Activated CD4-positive, alpha-beta T cell treated with anti-CD3 and anti-CD28 coated beads, Interleukin-10, Interleukin-2, amounts not matched to agents 100 ng/mL and 50 ng/mL, durations not matched to agents 16 hours and 8 hours (primary cell): ENCODE data around the gene TMX2.
"Not testable (repeated sequence)": the region's sequence is repeated elsewhere in the genome, so short reads cannot be mapped to it uniquely, and the experiment has no call there.

Experiments
- DNase-seq: peaks from one replicate; pipeline ENCODE4 v3.0.0-alpha.2; 2020

TMX2 gene

DNA sequence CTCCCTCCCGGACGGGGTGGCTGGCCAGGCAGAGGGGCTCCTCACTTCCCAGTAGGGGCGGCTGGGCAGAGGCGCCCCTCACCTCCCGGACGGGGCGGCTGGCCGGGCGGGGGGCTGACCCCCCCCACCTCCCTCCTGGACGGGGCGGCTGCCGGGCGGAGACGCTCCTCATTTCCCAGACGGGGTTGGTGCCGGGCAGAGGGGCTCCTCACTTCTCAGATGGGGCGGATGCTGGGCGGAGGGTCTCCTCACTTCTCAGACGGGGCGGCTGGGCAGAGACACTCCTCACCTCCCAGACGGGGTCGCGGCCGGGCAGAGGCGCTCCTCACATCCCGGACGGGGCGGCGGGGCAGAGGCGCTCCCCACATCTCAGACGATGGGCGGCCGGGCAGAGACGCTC, 4.3 kb downstream of the TMX2 start:
- not testable (repeated sequence) for DNase-seq

DNA sequence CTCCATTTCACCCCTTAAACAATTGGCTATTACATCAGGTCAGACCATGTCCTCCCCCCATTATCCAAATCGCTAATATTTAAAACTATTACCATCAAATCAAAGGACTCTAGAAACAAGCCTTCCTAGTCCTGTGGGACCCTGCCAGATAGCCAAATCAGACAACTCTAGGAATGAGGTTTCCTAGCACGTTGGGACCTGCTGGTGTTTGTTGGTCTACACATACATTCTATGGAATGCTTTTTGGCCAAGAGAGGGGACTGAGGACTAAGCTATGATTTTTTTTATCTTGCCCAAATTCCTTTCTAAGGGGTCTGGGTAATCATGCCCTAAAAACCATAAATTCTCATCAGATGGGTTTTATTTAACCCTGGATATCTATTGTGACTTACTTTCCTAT, 14.8 kb downstream of the TMX2 start:
- DNase-seq = no peak

DNA sequence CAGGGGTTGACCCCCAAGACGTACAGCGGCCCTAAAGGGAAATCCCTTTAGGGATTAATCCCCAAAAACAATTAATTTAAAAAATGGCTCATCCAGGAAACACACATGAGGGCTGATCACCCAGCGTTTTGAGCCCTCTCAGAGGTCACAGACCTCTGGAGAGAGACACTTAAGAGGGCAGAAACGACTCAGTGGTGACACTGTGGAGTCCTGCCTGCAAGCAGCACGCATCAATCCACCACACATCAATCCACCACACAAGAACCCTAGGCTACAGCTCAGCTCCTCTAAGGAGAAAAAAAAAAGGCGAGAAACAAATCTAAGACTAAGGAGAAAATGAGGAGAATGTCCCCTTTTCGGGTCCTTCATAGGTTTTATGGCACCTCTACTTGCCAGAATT, 16.4 kb downstream of the TMX2 start:
- no peak for DNase-seq

DNA sequence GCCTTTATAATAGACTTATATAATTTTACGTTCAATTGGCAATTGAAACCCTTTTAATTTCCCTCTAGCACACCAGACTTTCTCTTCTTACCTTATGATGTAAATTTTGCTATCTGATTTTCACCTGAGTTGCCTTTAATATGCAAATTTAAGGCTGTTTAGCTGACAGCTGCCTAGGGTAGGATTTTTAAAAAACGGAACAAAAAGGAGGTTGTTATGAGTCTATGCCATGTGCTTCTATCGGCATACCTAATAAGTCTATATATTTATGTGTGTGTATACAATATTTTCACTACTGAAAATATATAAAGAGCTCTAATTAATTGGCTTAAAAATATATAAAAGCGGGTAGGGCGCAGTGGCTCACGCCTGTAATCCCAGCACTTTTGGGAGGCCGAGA, 17.1 kb downstream of the TMX2 start:
- DNase-seq = no peak

DNA sequence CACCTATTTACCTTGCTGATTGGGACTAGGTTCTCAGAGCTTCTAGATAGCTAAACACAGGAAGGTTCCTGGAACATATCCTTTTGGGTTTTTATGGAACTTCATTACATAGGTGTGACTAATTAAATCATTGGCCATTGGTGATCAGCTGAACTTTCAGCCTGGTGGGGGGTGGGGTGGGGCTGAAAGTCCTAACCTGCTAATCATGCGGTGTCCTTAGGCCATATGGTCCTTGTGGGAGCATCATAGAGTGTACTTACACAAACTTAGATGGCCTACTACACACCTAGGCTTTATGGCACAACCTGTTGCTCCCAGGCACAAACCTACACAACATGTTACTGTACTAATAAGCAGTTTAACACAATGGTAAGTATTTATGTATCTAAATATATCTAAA, 20.3 kb downstream of the TMX2 start:
- no peak for DNase-seq

DNA sequence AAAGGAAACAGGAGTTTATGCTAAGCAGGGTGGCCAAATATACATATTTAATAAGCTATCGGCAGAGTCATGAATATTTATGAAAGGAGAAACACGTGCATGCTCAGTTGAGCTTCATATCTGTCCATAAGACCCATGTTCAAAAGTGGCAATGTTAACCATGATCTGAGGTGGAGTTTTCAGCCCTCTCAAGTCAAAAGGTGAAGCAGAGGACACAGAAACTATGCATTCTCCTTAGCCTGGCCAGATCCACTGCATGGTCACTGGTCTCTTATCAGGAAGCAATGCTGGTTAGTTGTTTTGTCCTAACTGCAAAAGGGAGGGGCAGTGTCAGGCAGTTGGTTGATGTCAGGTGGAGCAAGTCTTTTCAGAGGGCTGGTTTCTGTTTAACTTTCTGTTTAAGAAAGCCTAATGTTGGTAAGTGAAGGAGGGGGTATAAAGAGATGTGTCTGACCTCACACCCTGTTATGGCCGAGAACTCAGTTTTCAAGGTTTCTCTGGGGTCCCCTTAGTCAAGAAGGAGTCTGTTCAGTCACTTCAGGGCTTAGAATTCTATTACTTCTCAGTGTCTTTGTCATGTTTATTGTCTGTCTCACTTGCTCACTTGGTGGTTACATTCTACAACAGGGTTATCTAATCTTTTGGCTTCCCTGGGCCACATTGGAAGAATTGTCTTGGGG, 23.4 kb downstream of the TMX2 start:
- no peak for DNase-seq

DNA sequence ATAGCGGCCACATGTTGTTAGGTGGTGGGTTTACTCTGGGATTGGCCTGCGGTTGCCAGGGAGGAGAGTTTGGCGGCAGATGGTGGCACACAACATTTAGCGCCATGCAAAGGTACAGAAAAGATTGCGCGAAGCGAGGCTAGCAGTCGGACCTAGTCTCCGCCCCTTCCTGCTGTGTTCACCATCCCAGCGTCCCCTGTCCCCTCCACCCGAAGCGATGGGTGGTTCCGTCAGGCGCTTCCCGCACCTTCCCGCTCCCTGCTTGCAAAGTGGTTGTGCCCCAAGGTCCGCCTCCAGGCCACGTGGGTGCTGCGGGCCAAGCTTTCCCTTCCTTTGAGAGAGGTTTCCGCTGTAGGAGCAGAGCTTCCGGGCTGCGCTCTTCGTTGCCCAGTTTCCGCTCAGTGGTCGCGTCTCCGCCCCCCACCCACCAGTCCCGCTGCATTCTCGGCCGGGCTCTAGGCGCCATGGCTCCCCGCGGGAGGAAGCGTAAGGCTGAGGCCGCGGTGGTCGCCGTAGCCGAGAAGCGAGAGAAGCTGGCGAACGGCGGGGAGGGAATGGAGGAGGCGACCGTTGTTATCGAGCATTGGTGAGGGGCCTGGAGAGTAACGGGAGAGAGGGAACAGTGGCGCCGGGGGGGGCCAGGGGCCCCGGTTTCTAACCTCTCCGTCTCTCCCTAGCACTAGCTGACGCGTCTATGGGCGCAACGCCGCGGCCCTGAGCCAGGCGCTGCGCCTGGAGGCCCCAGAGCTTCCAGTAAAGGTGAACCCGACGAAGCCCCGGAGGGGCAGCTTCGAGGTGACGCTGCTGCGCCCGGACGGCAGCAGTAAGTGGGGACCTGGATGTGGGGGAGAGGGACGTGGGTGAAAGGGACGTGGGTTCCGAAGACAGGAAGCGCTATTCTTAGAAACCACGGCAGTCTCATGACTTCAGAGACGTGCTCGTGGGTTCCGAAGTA, 29.0 kb downstream of the TMX2 start, which contains the start of gene SELENOH:
Gene SELENOH (plus strand): TSS at position 360 of the 955 bp plus-strand sequence. CDS start 105 bp downstream, at position 465.
- DNase-seq = peak; percentile 98

DNA sequence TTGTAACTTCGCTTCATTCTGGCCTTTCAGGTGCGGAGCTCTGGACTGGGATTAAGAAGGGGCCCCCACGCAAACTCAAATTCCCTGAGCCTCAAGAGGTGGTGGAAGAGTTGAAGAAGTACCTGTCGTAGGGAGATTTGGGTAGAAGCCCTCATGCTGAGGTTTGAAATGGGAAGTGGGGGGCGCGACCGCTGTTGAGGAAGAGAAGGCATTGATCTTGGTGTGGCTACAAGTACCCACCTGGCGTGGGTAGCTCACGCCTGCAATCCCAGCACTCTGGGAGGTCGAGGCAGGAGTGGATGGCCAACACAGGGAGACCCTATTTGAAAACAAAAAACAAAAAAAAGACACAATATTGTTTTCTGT, 29.7 kb downstream of the TMX2 start:
- DNase-seq = no peak

DNA sequence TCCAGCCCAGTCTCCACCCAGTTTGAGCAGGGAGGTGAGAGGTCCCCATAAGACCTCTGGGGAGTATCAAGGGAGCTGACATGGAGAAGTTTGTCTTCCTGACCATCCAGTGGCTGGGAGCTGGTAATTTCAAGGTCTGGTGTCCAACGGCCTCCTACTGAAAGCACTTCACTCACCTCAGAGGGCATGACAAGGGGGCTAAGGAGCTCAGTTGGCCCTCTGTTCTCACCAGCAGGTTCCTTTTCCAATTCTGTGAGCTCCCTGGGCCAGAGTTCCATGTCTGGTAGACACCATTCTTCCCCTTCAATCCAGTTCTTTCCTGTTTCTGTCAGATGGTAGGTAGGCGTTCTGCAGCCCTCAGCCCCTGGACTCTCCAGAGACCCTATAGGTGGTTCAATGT, 32.0 kb downstream of the TMX2 start:
- no peak for DNase-seq

DNA sequence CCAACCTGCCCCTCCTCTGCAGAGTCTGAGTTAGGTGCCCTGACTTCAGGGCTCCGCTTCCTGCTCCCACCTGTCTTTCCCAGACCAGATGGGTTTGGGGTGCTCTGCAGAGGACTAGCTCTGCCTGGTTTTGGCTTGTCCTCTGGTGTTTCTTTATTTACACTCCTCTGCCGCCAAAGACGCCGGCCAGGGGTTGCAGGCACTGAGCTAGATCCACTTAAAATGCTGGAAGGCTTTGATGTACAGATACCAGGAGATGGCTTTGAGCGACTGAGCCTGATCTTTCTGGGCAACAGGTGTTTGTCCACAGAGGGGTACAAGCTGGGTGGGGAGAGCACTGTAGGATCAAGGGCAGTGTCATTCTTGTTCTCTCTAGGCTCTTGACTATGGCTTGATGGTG, 32.8 kb downstream of the TMX2 start:
- no peak for DNase-seq

DNA sequence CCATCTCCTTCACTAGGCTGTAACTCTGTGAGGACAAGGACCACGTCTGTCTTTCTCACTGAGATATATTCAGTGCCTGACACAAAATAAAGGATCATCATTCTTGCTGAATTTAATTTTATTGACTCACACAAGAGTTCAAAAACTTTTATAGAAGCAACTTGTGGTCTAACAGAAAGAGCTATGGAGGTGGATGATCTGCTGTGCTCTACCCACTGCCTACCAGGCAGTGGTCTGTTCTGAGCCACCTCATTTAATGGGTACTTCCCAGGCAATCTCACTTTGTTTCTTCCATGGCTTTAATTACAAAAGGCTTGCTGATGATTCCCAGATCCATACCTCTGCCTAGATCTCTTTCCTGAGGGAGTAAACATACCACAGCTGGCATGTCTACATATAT, 34.5 kb downstream of the TMX2 start:
- no peak for DNase-seq

DNA sequence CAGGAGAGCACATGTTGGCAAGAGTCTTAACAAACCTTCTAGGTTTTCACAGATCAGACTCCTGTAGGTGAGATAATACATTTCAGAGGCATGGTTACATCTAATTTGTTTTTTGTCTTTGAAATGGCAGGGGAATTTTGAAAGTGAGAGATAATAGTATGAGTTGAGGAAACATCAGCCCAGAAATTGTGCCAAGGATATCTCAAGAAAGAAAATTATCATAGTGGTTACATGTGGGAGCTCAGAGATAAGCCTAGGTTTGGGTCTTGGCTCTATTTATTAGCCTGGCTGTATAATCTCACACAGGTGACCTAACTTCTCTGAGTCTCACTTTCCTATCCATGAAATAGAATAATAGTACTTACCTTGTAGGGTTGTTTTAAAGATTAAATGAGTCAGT, 38.8 kb downstream of the TMX2 start:
- no peak for DNase-seq

DNA sequence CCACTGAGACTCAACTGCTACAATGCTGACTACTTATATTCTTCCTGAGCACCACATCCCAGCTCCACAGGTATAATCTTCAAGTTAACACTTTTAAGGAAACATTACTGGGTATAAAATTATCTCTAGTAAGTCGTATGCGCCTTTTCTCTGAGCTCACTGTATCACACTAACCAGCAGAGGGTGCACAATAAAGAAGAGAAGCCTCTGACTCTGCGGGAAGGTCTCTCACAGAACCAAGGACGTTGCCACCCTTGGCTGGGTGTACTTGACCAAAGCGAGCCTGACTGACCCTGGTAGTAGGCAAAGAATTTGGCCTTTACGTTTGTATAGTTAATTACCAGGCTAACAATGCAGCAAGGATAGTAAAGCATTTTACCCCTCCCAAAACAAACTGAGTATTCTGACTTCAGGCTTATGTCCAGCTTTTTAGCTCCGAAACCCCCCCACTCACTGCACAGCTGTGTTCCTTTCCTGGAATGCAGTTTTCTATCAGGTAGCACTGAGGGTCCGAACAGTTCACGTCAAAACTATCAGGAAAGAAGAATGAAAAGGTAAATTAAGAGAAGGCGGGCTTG, 39.4 kb downstream of the TMX2 start, which contains the start of gene BTBD18:
Gene BTBD18 (minus strand): TSS at position 144 of the 578 bp plus-strand sequence. CDS start 631 bp downstream, outside the sequence.
- peak; percentile 27 for DNase-seq

DNA sequence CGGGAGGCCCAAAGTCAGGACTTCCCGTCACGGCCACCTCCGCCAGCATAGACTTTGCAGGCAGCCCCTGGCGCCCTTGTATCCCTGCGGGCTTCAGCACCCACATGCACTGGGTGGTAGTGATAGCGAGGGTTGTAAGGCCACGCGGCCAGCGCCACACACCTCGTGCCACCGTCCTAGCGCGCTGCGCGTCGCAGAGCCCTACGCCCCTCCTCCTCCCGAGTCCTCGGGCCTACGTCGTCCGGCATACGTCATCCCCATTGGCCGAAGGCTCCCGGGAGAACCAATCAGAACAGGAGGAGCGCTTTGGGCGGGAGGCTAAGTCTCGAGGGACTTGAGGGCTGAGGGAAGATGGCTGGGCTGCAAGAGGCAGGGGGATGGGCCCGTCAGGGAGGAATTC, 40.6 kb downstream of the TMX2 start:
- no peak for DNase-seq

DNA sequence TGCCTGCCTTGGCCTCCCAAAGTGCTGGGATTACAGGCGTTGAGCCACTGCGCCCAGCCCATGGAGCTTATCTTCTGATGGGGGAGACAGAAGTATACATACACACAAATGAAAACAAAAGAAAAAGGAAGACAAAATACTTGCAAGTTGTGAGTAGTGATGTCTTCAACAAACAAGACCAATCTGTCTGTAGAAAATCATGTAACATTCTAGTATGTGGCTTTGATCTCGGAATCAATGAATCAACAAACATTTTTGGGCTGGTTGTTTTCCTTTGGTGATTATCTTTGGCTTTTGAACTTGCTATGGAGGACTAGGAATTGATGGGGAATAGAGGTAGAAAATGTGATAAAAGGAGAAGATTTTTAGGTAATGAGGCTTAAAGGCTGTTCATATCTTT, 45.8 kb downstream of the TMX2 start:
- DNase-seq = no peak

DNA sequence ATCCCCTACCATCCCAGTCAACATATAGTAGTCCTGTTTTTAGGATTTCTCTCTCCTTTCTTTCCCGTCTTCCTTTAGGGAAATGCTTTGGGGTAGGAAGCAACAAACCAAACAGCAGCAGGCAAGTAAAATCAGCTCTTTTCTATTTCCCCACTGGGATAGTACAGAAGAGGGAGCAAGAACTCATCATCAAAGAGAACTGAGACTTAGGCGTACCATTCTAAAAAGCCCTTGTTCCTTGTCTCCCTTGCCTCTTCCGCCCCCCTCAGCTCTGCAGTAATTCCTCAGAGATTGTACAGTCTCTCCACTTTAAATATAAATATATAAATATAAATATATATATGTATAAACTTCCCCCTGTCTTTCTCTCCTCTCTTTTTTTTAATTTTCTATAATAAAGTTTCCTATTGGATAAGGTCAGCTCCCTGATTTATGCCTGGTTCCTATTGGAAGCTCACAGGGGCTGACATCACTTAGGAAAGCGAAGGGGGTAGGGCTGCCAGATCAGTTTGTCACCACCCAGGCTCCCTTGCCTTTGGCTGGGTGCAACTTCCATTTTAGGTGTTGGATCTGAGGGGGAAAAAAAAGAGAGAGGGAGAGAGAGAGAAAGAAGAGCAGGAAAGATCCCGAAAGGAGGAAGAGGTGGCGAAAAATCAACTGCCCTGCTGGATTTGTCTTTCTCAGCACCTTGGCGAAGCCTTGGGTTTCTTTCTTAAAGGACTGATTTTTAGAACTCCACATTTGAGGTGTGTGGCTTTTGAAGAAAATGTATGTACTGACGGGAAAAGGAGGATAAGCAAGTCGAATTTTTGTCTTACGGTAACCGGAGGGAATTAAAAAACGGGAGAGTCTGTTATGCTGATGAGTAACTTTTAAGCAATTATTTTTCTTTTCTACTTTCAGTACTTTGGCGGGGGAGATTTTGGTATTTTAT, 49.2 kb downstream of the TMX2 start, which contains the start of gene CTNND1:
Gene CTNND1 (plus strand): TSS at position 502 of the 934 bp plus-strand sequence. CDS start 29,677 bp downstream, outside the sequence.
- no peak for DNase-seq

DNA sequence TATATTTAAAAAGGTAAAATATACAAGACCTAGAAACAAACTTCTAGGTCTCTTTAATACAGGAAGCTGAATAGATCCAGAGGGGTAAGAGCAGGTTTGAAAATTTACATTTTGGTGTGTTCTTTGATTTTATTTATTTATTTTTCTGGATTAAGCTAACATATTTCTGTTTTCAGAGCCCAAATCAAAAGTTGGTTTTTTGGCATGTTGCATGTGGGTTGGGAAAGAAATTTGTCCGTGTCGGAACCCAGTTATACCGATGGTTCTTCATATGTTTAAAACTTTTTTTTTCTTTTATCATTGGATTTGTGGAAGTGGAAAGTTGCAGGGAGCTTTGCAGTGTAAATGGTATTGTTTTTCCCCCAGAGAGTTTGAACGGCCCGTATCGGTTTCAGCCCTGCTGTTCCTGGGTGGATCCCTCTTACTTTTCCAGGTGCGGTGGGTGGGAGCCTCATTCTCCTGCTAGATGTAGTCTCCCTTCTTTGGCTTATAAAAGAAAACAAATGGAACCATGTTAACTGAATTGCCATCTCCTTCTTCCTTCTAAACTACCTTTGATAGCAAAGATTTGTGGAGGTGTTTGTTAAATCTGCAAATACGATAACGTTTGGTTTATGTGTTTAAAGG, 50.0 kb downstream of the TMX2 start:
- DNase-seq = no peak

DNA sequence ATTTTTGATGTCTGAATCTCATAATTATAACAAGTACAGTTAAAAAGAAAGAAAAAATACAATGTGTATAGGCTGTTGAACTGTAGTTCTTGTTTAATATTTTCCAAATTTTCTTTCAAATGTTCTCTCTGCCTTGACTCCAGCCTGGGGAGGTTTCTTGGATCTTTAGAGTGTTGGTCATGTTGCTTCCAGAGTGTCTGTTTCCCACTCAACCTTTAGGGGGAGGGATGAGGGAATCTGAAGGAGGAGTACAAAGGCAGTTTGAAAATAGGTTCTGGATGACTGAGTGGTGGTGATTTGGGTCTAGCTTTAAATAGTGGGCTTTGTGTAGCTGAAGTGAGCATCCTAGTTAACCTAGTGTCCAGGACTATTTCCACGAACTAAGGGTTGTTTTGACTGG, 51.2 kb downstream of the TMX2 start:
- no peak for DNase-seq

DNA sequence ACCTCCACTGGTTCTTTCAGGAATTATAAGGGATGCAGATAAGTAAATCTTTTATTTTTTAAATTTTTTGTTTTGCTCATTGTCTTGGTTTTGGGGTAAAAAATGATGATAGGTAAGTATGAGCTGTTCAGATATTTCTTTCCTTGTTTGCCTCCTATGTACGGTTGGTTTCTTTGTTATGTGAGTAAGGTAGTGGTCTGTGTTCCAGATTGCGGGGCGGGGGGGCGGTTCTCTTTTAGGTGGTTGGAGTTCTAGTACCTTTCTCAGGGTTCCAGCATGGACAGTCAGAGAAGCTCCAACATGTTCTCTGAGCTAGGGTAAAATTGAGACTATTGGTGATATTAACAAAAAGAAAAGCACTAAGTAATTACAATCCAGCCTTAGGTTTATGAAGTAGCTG, 51.6 kb downstream of the TMX2 start:
- DNase-seq = no peak

DNA sequence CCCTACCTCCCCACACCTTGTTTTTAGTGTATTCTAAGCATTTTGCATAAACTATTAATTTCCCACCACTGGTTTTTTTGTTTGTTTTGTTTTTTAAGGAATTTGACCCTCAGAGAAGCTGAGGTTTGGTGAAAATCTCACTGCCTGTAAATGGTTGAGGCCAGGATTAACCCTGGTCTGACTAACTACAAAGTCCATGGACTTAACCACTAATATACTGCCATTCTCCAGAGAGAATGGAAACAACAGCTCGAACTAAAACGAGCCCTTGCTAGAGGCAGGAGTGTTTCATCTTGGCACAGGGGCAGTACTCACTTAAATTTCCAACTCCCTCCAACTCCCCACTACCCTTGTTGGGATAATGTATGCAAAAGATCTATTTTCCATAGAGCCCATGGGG, 52.2 kb downstream of the TMX2 start:
- DNase-seq = no peak

DNA sequence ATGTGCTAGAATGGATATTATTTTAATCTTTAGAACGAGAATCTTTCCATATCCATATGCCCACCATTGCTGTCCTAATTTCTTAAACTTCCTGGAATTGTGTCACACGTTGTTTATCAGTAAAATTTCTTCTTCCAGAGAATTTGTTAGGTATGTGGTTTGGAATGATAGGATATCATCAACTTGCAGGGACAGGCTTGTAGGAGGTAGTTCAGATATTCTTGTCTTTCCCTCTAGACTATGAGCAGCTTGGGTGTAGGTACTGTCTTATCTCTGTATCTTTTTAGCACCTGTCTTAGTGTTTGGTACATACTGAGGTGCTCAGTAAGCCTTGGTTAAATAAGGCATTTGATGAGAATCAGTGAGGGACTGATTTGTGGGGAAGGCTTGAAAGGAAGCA, 52.6 kb downstream of the TMX2 start:
- DNase-seq = no peak

DNA sequence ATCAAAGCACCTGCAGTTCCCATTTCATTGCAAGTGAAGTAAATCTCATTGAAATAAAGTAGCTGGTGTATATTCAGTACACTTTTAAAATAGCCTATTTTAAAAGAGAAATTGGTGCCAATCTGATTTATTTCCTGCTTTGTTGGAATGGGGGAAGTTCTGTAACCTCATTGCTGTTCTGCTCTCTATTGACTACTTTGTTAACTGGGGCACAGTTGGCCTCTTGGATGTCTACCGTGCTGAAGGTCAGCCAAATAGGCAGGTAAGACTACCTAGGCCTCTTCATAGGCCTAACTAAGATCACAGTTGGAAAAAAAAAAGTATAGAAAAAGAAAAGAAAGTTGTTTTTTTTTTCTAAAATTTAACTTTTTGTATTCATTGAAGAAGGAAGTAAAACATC, 58.4 kb downstream of the TMX2 start:
- no peak for DNase-seq
